Mucosa of rectum (tissue), 2 donors: ENCODE results near the gene AP3B2.
A peak's percentile ranks its signal among the peaks of the same experiment; 100 is the strongest.
"Not testable (repeated sequence)": the region's sequence is repeated elsewhere in the genome, so short reads cannot be mapped to it uniquely, and the experiment has no call there.

ENCODE experiments used
- H3K27ac ChIP-seq, 2 donors: one replicate each; pipeline ENCODE4 v1.7.0; 2013; ENCODE audit warnings: inconsistent platforms in 2 of 2, low read depth in 2 of 2, low read length in 2 of 2
- H3K27me3 ChIP-seq, 2 donors: one replicate each; pipeline ENCODE4 v1.7.0; 2013; ENCODE audit warnings: low read length in 2 of 2; ENCODE audit not compliant: control insufficient read depth in 2 of 2, insufficient read depth in 2 of 2
- H3K36me3 ChIP-seq, 2 donors: one replicate each; pipeline ENCODE4 v1.7.0; 2013; ENCODE audit warnings: low read length in 2 of 2; ENCODE audit not compliant: control insufficient read depth in 2 of 2, insufficient read depth in 2 of 2
- H3K4me1 ChIP-seq, 2 donors: one replicate each; pipeline ENCODE4 v1.7.0; 2013; ENCODE audit warnings: low read length in 2 of 2, mild to moderate bottlenecking in 1 of 2; ENCODE audit not compliant: control insufficient read depth in 2 of 2, insufficient read depth in 2 of 2
- H3K4me3 ChIP-seq, 2 donors: one replicate each; pipeline ENCODE4 v1.7.0; 2013; ENCODE audit warnings: low read length in 2 of 2
- H3K9ac ChIP-seq, 2 donors: one replicate each; pipeline ENCODE4 v1.7.0; 2013; ENCODE audit warnings: low read length in 2 of 2, low read depth in 1 of 2, mild to moderate bottlenecking in 1 of 2
- H3K9me3 ChIP-seq, 2 donors: one replicate each; pipeline ENCODE4 v1.7.0; 2013; ENCODE audit warnings: low read length in 2 of 2; ENCODE audit not compliant: control insufficient read depth in 2 of 2
- donor health status: healthy.
- donor health status: Normal muscosa, but diverticular disease.

Gene AP3B2

DNA sequence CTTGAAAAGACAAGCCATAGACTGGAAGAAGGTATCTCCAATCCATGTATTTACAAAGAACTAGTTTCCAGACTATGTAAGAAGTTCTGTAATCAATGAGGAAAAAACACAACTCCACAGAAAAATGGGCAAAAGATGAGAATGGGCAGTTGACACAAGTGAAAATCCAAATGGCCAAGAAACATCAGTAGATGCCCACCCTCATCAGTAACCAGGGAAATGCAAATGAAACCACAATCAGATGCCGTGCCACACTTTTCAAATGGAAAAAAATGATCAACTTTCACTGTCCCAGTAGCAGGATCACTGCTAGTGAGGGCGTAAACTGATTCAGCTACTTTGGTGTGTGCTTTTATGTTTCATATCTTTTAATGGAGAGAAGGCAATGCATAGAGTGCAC, 58.0 kb downstream of the AP3B2 start:
- no peak overlapping the region for H3K27ac ChIP-seq
- H3K9ac ChIP-seq, result no peak overlapping the region
- H3K4me1 ChIP-seq, result peaks cover 0 to 3% of the 10 kb centered on the region in 2 donors
- no peaks in the 10 kb centered on the region for H3K36me3 ChIP-seq
- H3K4me3 ChIP-seq, result no peak overlapping the region
- no peaks in the 10 kb centered on the region for H3K9me3 ChIP-seq
- peaks cover 6 to 11% of the 10 kb centered on the region in 2 donors for H3K27me3 ChIP-seq

GRCh38 chr15:82650046-82650670, 59.5 kb downstream of the AP3B2 start:
- Histone ChIP-seq H3K36me3 (no peaks in the 10 kb centered on the region), H3K4me3 (no peak overlapping the region), H3K9me3 (no peaks in the 10 kb centered on the region), H3K9ac (no peak overlapping the region), H3K4me1 (peaks cover 0 to 3% of the 10 kb centered on the region in 2 donors), H3K27me3 (peaks cover 12 to 14% of the 10 kb centered on the region in 2 donors), H3K27ac (no peak overlapping the region)

GRCh38 chr15:82649226-82649999, 60.3 kb downstream of the AP3B2 start:
- no peaks in the 10 kb centered on the region for H3K36me3 ChIP-seq
- H3K27ac ChIP-seq, result no peak overlapping the region
- H3K27me3 ChIP-seq, result peaks cover 12 to 14% of the 10 kb centered on the region in 2 donors
- no peak overlapping the region for H3K9ac ChIP-seq
- peaks cover 0 to 3% of the 10 kb centered on the region in 2 donors for H3K4me1 ChIP-seq
- H3K9me3 ChIP-seq, result no peaks in the 10 kb centered on the region
- H3K4me3 ChIP-seq, result no peak overlapping the region

- Histone ChIP-seq H3K9ac (no peak overlapping the region), H3K27me3 (peaks cover 12 to 14% of the 10 kb centered on the region in 2 donors)
Observed at GRCh38 chr15:82648257-82649103, 61.2 kb downstream of the AP3B2 start.

DNA sequence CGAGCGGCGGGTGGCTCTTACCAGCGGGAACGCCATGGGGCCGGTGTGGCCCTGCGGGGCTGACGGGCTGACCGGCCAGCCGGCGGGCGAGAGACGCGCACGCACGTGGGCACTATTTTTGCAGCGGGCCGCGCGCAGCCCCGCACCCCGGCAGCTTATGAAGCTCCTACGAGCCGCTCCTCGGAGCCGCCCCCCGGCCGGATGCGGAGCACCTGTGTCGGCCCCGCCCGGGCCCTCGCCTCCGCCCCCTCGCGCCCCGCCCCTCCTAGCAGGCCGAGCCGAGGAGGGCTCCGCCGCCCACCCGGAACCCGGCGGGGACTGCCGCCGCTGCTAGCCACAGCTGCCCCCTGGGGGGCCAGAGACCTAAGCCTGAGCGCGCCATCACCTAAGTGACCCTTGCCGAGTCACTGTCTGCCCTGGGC, 61.8 kb downstream of the AP3B2 start:
- Histone ChIP-seq H3K9me3 (no peaks in the 10 kb centered on the region), H3K27ac (no peak overlapping the region), H3K36me3 (no peaks in the 10 kb centered on the region), H3K9ac (no peak overlapping the region), H3K4me1 (peaks cover 0 to 3% of the 10 kb centered on the region in 2 donors), H3K4me3 (peak overlapping the region; percentile 31), H3K27me3 (peaks cover 12 to 14% of the 10 kb centered on the region in 2 donors)

More at GRCh38 chr15:82648257-82649103, 61.2 kb downstream of the AP3B2 start:
- peak overlapping the region in 1 of 2 donors; percentile 31 for H3K4me3 ChIP-seq
- no peaks in the 10 kb centered on the region for H3K9me3 ChIP-seq
- no peaks in the 10 kb centered on the region for H3K36me3 ChIP-seq
- peaks cover 0 to 3% of the 10 kb centered on the region in 2 donors for H3K4me1 ChIP-seq
- no peak overlapping the region for H3K27ac ChIP-seq

DNA sequence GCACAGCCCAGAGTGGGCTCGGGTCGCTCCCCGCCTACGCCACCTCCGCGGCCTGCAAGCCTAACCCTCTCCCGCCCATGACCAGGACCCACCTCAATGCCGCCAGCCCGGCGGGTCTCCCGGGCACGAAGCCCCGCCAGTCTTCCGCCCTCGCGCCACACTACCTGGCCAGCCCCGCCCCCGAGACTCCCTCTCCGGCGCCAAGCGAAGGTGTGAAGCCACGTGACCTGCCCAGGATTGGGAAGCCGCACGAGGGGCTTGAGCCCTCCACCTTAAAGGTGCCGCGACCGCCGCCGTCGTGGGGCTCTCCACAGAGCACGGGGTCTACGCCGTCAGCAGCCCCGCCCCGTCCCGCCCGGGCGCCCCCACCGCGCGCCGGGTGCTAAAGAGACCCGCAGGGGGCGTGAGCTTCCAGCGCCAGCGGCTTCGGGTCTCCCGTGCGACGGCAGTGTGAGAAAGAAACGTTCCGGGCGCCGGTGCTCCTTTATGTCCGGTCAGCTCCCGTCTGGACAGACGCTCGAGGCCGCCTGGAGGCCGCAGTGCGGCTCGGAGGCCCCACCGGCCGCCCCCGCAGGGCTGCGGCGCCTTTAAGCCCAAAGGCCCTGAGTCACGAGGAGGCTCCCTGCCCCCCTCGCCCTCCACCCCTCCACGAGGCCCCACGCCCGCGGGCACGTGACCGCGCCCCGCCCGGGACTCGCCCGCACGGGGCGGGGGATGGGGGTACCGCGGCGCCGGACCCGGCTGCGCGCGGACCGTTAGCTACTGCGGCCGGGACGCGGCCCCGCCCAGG, 62.4 kb downstream of the AP3B2 start, which contains the start of gene CPEB1:
Gene CPEB1 (minus strand): TSS at position 319 of the 790 bp plus-strand sequence. CDS start 18,904 bp downstream, outside the sequence.
- H3K27ac ChIP-seq, result no peak within 1 kb of the TSS
- H3K4me3 ChIP-seq, result peak within 1 kb of the TSS; percentile 31
- H3K4me1 ChIP-seq, result peaks cover 0 to 3% of the 10 kb centered on the region in 2 donors
- no peak within 1 kb of the TSS for H3K9ac ChIP-seq
- peaks cover 12 to 14% of the 10 kb centered on the region in 2 donors for H3K27me3 ChIP-seq
- no peaks in the 10 kb centered on the region for H3K9me3 ChIP-seq
- H3K36me3 ChIP-seq, result no peaks in the 10 kb centered on the region

- no peaks in the 10 kb centered on the region for H3K9me3 ChIP-seq
- H3K27ac ChIP-seq, result no peak overlapping the region
- H3K4me1 ChIP-seq, result peaks cover 0 to 3% of the 10 kb centered on the region in 2 donors
- H3K36me3 ChIP-seq, result no peaks in the 10 kb centered on the region
- no peak overlapping the region for H3K9ac ChIP-seq
- H3K4me3 ChIP-seq, result peak overlapping the region in 1 of 2 donors; percentile 31
- H3K27me3 ChIP-seq, result peaks cover 14% of the 10 kb centered on the region in 2 donors
Observed at GRCh38 chr15:82646250-82647044, 63.2 kb downstream of the AP3B2 start.

DNA sequence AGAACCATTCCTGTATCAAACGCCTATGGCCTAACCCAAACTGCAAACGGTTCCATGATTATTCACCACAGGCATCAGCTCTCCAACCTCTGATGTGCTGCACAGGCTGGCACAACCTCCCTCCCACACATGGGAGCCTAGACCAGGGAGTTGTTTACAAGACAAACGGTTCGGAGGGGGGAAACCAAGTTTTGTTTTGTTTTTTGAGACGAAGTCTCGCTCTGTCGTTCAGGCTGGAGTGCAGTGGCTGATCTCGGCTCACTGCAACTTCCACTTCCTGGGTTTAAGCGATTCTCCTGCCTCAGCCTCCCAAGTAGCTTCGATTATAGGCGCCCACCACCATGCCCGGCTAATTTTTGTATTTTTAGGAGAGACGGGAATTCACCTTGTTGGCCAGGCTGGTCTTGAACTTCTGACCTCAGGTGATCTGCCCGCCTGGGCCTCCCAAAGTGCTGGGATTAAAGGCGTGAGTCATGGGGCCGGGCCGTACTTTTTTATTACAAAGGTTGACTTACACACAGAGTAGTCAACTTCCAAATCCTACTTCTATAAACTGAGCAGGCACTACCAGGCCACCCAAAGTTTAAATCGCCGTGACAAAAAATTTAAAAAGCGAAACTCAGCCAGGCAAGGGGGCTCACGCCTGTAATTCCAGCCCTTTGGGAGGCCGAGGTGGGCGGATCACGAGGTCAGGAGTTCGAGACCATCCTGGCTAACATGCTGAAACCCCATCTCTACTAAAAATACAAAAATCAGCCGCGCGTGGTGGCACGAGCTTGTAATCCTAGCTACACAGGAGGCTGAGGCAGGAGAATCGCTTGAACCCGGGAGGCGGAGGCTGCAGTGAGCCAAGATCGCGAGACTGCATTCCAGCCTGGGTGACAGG, 64.5 kb downstream of the AP3B2 start:
- peaks cover 14% of the 10 kb centered on the region in 2 donors for H3K27me3 ChIP-seq
- H3K27ac ChIP-seq, H3K4me1 ChIP-seq, H3K9me3 ChIP-seq, H3K9ac ChIP-seq, H3K4me3 ChIP-seq, H3K36me3 ChIP-seq: not testable (repeated sequence)
